ENCODE measurements around the gene BOD1L1. TPM values are rescaled to one million over a fixed set of nuclear protein-coding genes. Genes with fewer than 3 reads are reported as not detected.
"Not testable (repeated sequence)": the region's sequence is repeated elsewhere in the genome, so short reads cannot be mapped to it uniquely, and the experiment has no call there.

BOD1L1 gene
- total RNA-seq, 1 donor from 2014 or later = 37.8 TPM

DNA sequence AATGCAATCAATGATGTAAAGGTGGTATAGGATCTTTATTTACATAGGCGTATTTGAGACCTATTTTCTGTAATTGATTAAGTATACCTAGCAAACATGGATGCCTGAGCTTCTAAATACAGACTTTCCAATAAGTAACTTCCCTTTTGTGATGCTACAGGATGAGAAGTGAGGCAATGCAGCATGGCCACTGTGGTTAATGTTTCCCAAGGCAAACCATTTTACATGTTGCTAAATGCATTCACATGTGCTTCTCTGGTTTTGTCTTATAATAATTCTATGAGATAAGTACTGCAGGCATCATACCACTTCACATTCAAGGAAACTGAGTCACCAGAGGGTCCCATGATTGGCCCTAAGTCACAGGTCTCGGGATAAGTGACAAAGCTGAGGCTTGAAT lies 47.5 kb downstream of the BOD1L1 start:
- no peaks in the 10 kb centered on the region for H3K9me3 ChIP-seq
- H3K4me3 ChIP-seq = no peak overlapping the region
- H3K36me3 ChIP-seq = peaks cover 0 to 69% of the 10 kb centered on the region in 2 donors
- no peak for DNase-seq (ENCODE audit: extremely low spot score in 2 of 2)
- no peak for TF ChIP-seq POLR2A (IDR thresholded peaks at IDR 0.05)
- no peaks in the 10 kb centered on the region for H3K27me3 ChIP-seq
- intact Hi-C loops (cut with DNase I) = no loop called here
- no peak overlapping the region for H3K27ac ChIP-seq
- no peaks in the 10 kb centered on the region for H3K4me1 ChIP-seq

DNA sequence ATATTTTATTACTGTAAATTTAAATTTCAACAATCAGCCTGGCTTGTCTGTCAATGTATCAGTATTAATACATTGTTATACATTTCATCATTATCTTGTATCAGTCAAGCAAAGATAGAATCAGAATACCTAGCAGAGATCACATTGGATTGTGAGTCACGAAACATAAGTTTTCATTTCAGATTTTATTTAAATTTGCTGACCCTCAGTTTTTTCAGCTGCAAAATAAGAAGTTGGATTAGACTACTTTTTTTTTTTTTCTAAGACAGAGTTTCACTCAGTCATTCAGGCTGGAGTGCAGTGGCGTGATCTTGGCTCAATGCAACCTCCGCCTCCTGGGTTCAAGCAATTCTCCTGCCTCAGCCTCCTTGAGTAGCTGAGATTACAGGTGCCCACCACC lies 49.9 kb downstream of the BOD1L1 start:
- DNase-seq (ENCODE audit: extremely low spot score in 2 of 2) = no peak
- no peak overlapping the region for H3K4me3 ChIP-seq
- no peaks in the 10 kb centered on the region for H3K9me3 ChIP-seq
- intact Hi-C loops (cut with DNase I) = no loop called here
- H3K27ac ChIP-seq = no peak overlapping the region
- no peaks in the 10 kb centered on the region for H3K4me1 ChIP-seq
- TF ChIP-seq POLR2A (IDR thresholded peaks at IDR 0.05) (no peak), POLR2AphosphoS5 (IDR thresholded peaks at IDR 0.05; ENCODE audit: insufficient read depth in 1 of 2, low read depth in 1 of 2) (no peak)
- TF ChIP-seq, protein P1, sequence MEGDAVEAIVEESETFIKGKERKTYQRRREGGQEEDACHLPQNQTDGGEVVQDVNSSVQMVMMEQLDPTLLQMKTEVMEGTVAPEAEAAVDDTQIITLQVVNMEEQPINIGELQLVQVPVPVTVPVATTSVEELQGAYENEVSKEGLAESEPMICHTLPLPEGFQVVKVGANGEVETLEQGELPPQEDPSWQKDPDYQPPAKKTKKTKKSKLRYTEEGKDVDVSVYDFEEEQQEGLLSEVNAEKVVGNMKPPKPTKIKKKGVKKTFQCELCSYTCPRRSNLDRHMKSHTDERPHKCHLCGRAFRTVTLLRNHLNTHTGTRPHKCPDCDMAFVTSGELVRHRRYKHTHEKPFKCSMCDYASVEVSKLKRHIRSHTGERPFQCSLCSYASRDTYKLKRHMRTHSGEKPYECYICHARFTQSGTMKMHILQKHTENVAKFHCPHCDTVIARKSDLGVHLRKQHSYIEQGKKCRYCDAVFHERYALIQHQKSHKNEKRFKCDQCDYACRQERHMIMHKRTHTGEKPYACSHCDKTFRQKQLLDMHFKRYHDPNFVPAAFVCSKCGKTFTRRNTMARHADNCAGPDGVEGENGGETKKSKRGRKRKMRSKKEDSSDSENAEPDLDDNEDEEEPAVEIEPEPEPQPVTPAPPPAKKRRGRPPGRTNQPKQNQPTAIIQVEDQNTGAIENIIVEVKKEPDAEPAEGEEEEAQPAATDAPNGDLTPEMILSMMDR (IDR thresholded peaks at IDR 0.05) = no peak
- H3K36me3 ChIP-seq = peaks cover 0 to 77% of the 10 kb centered on the region in 2 donors
- H3K27me3 ChIP-seq = no peaks in the 10 kb centered on the region

DNA sequence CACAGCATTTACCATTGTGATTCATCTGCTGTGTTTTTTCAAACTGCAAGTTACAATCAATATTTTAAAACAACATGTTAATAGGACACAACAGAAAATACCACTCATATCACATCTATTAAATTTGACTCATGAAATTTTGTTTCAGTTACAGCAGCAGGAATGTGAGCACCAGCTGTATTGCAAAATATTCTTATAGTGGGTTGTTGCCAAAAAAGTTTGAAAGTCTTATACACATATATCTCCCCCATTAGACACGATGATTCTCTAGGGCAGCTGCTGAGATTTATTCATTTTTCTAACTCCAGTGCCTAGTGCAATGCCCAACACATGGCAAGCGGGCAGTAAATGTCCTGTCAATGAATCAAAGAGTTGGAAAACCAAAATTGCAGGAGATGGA lies 56.6 kb downstream of the BOD1L1 start:
- Histone ChIP-seq H3K9me3 (no peaks in the 10 kb centered on the region), H3K4me1 (no peaks in the 10 kb centered on the region), H3K36me3 (peaks cover 0 to 59% of the 10 kb centered on the region in 2 donors), H3K27ac (no peak overlapping the region), H3K4me3 (no peak overlapping the region), H3K27me3 (no peaks in the 10 kb centered on the region)
- intact Hi-C loops (cut with DNase I) = no loop called here
- DNase-seq (ENCODE audit: extremely low spot score in 2 of 2) = no peak
- TF ChIP-seq POLR2AphosphoS5 (IDR thresholded peaks at IDR 0.05; ENCODE audit: insufficient read depth in 1 of 2, low read depth in 1 of 2) (no peak), POLR2A (IDR thresholded peaks at IDR 0.05) (no peak)
- TF ChIP-seq, protein P1 (IDR thresholded peaks at IDR 0.05) = no peak

DNA sequence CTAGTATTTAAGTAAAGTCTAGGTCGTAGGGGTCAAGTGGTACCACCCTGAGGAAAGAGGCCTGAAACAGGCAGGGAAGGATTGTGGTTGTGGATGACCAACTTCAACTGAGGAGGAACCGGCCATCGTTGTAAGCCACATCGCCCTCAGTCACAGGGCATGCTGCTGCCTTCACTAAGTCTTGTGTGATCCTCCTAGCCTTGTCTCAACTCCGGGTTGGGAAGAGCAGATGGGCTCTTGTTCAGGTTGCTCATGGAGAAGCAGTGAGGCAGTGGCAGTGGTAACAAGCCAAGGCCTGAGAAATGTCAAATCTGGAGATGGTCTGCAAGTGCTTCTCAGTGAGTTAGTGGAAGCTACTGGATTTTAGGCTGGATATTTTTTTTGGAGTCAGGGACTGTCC lies 60.4 kb downstream of the BOD1L1 start:
- Histone ChIP-seq H3K36me3 (peaks cover 0 to 34% of the 10 kb centered on the region in 2 donors), H3K9me3 (no peaks in the 10 kb centered on the region), H3K27ac (no peak overlapping the region), H3K27me3 (no peaks in the 10 kb centered on the region), H3K4me1 (no peaks in the 10 kb centered on the region), H3K4me3 (no peak overlapping the region)
- intact Hi-C loops (cut with DNase I) = no loop called here
- no peak for DNase-seq (ENCODE audit: extremely low spot score in 2 of 2)
- TF ChIP-seq POLR2A (IDR thresholded peaks at IDR 0.05) (no peak), POLR2AphosphoS5 (IDR thresholded peaks at IDR 0.05; ENCODE audit: insufficient read depth in 1 of 2, low read depth in 1 of 2) (no peak)
- TF ChIP-seq, protein P1 (IDR thresholded peaks at IDR 0.05) = no peak

DNA sequence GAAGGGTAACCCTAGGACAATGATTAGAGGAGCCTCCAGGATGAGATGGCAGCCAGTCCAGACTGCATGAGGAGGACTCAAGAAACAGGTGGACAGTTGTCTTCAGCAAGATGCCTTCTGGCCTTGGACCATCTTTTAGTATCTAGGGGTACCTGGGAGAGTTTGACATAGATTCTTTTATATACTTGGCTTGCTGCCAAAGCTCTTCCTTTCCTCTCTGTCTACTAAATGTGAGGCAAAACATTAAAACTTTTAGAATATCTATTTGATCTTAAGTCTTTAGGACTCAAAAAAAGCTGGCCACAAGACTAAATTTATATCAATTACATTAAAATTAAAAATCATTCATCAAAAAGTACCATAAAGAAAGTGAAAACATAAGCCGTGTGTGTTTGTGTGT lies 64.6 kb downstream of the BOD1L1 start:
- TF ChIP-seq POLR2A (IDR thresholded peaks at IDR 0.05) (no peak), POLR2AphosphoS5 (IDR thresholded peaks at IDR 0.05; ENCODE audit: insufficient read depth in 1 of 2, low read depth in 1 of 2) (no peak)
- TF ChIP-seq, protein P1 (IDR thresholded peaks at IDR 0.05) = no peak
- Histone ChIP-seq H3K9me3 (no peaks in the 10 kb centered on the region), H3K27me3 (no peaks in the 10 kb centered on the region), H3K27ac (no peak overlapping the region), H3K4me3 (no peak overlapping the region), H3K4me1 (no peaks in the 10 kb centered on the region), H3K36me3 (peaks cover 0 to 5% of the 10 kb centered on the region in 2 donors)
- intact Hi-C loops (cut with DNase I) = no loop called here
- DNase-seq (ENCODE audit: extremely low spot score in 2 of 2) = no peak

DNA sequence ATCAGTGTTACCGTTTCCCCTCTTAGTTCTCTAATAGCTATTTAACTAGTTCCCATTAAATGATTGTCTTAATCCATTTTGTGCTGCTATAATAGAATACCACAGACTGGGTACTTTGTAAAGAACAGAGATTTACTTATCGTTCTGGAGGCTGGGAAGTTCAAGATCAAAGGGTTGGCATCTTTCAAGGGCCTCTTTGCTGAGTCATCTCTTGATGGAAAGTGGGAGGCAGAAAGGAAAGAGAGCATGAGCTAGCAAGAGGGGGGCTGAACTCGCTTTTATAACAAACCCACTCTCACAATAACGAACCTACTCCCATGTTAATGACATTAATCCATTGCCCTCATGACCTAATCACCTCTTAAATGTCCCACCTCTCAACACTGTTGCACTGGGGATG lies 65.9 kb downstream of the BOD1L1 start:
- no peaks in the 10 kb centered on the region for H3K36me3 ChIP-seq
- no peaks in the 10 kb centered on the region for H3K27me3 ChIP-seq
- no peaks in the 10 kb centered on the region for H3K4me1 ChIP-seq
- TF ChIP-seq, protein P1 (IDR thresholded peaks at IDR 0.05) = no peak
- TF ChIP-seq POLR2AphosphoS5 (IDR thresholded peaks at IDR 0.05; ENCODE audit: insufficient read depth in 1 of 2, low read depth in 1 of 2) (no peak), POLR2A (IDR thresholded peaks at IDR 0.05) (no peak)
- no peaks in the 10 kb centered on the region for H3K9me3 ChIP-seq
- DNase-seq (ENCODE audit: extremely low spot score in 2 of 2) = no peak
- intact Hi-C loops (cut with DNase I) = no loop called here
- no peak overlapping the region for H3K27ac ChIP-seq
- H3K4me3 ChIP-seq = no peak overlapping the region

DNA sequence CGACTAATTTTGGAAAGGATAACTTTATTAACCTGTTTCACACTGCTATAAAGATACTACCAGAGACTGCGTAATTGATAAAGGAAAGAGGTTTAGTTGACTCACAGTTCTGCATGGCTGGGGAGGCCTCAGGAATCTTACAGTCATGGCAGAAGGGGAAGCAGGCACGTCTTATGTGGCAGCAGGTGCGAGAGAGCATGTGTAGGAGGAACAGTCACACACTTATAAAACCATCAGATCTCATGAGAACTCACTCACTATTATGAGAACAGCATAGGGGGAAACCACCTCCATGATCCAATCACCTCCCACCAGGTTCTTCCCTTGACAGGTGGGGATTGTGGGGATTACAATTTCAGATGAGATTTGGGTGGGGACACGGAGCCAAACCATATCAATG lies 67.4 kb downstream of the BOD1L1 start:
- H3K9me3 ChIP-seq; H3K4me3 ChIP-seq; H3K4me1 ChIP-seq; H3K27me3 ChIP-seq; H3K36me3 ChIP-seq; DNase-seq (ENCODE audit: extremely low spot score in 2 of 2); H3K27ac ChIP-seq; intact Hi-C loops (cut with DNase I): not testable (repeated sequence)
